Measurements from ENCODE around the gene AEBP1.

- TF ChIP-seq, protein P1, sequence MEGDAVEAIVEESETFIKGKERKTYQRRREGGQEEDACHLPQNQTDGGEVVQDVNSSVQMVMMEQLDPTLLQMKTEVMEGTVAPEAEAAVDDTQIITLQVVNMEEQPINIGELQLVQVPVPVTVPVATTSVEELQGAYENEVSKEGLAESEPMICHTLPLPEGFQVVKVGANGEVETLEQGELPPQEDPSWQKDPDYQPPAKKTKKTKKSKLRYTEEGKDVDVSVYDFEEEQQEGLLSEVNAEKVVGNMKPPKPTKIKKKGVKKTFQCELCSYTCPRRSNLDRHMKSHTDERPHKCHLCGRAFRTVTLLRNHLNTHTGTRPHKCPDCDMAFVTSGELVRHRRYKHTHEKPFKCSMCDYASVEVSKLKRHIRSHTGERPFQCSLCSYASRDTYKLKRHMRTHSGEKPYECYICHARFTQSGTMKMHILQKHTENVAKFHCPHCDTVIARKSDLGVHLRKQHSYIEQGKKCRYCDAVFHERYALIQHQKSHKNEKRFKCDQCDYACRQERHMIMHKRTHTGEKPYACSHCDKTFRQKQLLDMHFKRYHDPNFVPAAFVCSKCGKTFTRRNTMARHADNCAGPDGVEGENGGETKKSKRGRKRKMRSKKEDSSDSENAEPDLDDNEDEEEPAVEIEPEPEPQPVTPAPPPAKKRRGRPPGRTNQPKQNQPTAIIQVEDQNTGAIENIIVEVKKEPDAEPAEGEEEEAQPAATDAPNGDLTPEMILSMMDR (IDR thresholded peaks at IDR 0.05), result no peak
- TF ChIP-seq POLR2A (IDR thresholded peaks at IDR 0.05) (no peak), POLR2AphosphoS5 (IDR thresholded peaks at IDR 0.05) (no peak)
Observed at GRCh38 chr7:44084701-44085100, 19.4 kb upstream of the AEBP1 start.
